DOHH2 (cell line): ENCODE data around the gene ZBTB46.

Experiments used
- H3F3A ChIP-seq: fragments of 200-600 bp; sonication (generic), shearing (Covaris generic); 2 replicates; pipeline ENCODE4 v1.6.0; 2016; ENCODE audit warnings: antibody characterized with exemption, mild to moderate bottlenecking; ENCODE audit not compliant: control insufficient read depth, insufficient read depth
- H3K27ac ChIP-seq: fragments of 200-600 bp; sonication (generic); 2 replicates; pipeline ENCODE4 v1.5.1; 2014; ENCODE audit warnings: low read depth, mild to moderate bottlenecking, low read length, moderate library complexity
- H3K27me3 ChIP-seq: fragments of 200-600 bp; sonication (generic); 2 replicates; pipeline ENCODE4 v1.6.1; 2014; ENCODE audit warnings: mild to moderate bottlenecking, low read length, mixed read lengths; ENCODE audit not compliant: control insufficient read depth
- H3K36me3 ChIP-seq: fragments of 200-600 bp; sonication (generic); 2 replicates; pipeline ENCODE4 v1.6.1; 2014; ENCODE audit warnings: mild to moderate bottlenecking, low read length, moderate library complexity, mixed read lengths; ENCODE audit not compliant: control insufficient read depth
- H3K4me1 ChIP-seq: fragments of 200-600 bp; sonication (generic); 2 replicates; pipeline ENCODE4 v1.6.1; 2014; ENCODE audit warnings: mild to moderate bottlenecking, low read length, mixed read lengths; ENCODE audit not compliant: control insufficient read depth
- H3K4me2 ChIP-seq: fragments of 200-600 bp; sonication (generic); 2 replicates; pipeline ENCODE4 v1.6.0; 2014; ENCODE audit warnings: mild to moderate bottlenecking, low read length, moderate library complexity
- H3K4me3 ChIP-seq: fragments of 200-600 bp; sonication (generic); 2 replicates; pipeline ENCODE4 v1.5.1; 2014; ENCODE audit warnings: mild to moderate bottlenecking, low read length, mixed read lengths
- H3K79me2 ChIP-seq: fragments of 200-600 bp; sonication (generic); 2 replicates; pipeline ENCODE4 v1.6.1; 2014; ENCODE audit warnings: mild to moderate bottlenecking, low read length, mixed read lengths; ENCODE audit not compliant: control insufficient read depth
- H3K9me2 ChIP-seq: fragments of 200-600 bp; sonication (generic); replicated peaks from 2 replicates; pipeline ENCODE4 v1.6.1; 2014; ENCODE audit warnings: mild to moderate bottlenecking, low read length, mixed read lengths; ENCODE audit not compliant: control insufficient read depth
- H3K9me3 ChIP-seq: fragments of 200-600 bp; sonication (generic); 2 replicates; pipeline ENCODE4 v1.6.1; 2014; ENCODE audit warnings: antibody characterized with exemption, low read length, mixed read lengths; ENCODE audit not compliant: control insufficient read depth, insufficient read depth
- H4K20me1 ChIP-seq: fragments of 200-600 bp; sonication (generic); 2 replicates; pipeline ENCODE4 v1.6.0; 2014; ENCODE audit warnings: low read depth, mild to moderate bottlenecking, antibody characterized with exemption, low read length, moderate library complexity; ENCODE audit not compliant: control insufficient read depth, insufficient read depth
- EZH2phosphoT487 ChIP-seq: fragments of 200-600 bp; sonication (generic); IDR thresholded peaks from 2 replicates; pipeline ENCODE4 v1.6.1; 2017; ENCODE audit warnings: borderline replicate concordance, mild to moderate bottlenecking, antibody characterized with exemption, low read length, moderate library complexity, mixed read lengths
- TF ChIP-seq, protein P1 (sequence below): fragments of 200-600 bp; sonication (generic); IDR thresholded peaks from one replicate; pipeline ENCODE4 v1.5.1; 2014; ENCODE audit warnings: antibody characterized with exemption, mild to moderate bottlenecking, low read depth, low read length; ENCODE audit not compliant: poor library complexity, severe bottlenecking

The ZBTB46 gene

GRCh38 chr20:63750807-63751470, 80.1 kb downstream of the ZBTB46 start:
- TF ChIP-seq, protein P1, sequence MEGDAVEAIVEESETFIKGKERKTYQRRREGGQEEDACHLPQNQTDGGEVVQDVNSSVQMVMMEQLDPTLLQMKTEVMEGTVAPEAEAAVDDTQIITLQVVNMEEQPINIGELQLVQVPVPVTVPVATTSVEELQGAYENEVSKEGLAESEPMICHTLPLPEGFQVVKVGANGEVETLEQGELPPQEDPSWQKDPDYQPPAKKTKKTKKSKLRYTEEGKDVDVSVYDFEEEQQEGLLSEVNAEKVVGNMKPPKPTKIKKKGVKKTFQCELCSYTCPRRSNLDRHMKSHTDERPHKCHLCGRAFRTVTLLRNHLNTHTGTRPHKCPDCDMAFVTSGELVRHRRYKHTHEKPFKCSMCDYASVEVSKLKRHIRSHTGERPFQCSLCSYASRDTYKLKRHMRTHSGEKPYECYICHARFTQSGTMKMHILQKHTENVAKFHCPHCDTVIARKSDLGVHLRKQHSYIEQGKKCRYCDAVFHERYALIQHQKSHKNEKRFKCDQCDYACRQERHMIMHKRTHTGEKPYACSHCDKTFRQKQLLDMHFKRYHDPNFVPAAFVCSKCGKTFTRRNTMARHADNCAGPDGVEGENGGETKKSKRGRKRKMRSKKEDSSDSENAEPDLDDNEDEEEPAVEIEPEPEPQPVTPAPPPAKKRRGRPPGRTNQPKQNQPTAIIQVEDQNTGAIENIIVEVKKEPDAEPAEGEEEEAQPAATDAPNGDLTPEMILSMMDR = no peak
- no peak for TF ChIP-seq EZH2phosphoT487
- Histone ChIP-seq H3K4me3 (no peak overlapping the region), H3K4me2 (no peak overlapping the region)

GRCh38 chr20:63749597-63750508, 81.2 kb downstream of the ZBTB46 start:
- Histone ChIP-seq H3K79me2 (no peaks in the 10 kb centered on the region), H3K27me3 (no peaks in the 10 kb centered on the region), H3K36me3 (no peaks in the 10 kb centered on the region), H3K9me2 (no peaks in the 10 kb centered on the region), H3K4me2 (no peak overlapping the region), H4K20me1 (no peaks in the 10 kb centered on the region), H3F3A (no peaks in the 10 kb centered on the region), H3K27ac (no peak overlapping the region), H3K4me3 (no peak overlapping the region), H3K9me3 (no peaks in the 10 kb centered on the region), H3K4me1 (peaks cover 14% of the 10 kb centered on the region)
- TF ChIP-seq, protein P1 = no peak
- TF ChIP-seq EZH2phosphoT487 = no peak

More at GRCh38 chr20:63750807-63751470, 80.1 kb downstream of the ZBTB46 start:
- no peaks in the 10 kb centered on the region for H3F3A ChIP-seq
- H3K9me3 ChIP-seq = no peaks in the 10 kb centered on the region
- no peaks in the 10 kb centered on the region for H4K20me1 ChIP-seq
- H3K36me3 ChIP-seq = no peaks in the 10 kb centered on the region
- H3K4me1 ChIP-seq = peaks cover 14% of the 10 kb centered on the region
- no peak overlapping the region for H3K27ac ChIP-seq
- no peaks in the 10 kb centered on the region for H3K9me2 ChIP-seq
- H3K79me2 ChIP-seq = no peaks in the 10 kb centered on the region
- no peaks in the 10 kb centered on the region for H3K27me3 ChIP-seq

DNA sequence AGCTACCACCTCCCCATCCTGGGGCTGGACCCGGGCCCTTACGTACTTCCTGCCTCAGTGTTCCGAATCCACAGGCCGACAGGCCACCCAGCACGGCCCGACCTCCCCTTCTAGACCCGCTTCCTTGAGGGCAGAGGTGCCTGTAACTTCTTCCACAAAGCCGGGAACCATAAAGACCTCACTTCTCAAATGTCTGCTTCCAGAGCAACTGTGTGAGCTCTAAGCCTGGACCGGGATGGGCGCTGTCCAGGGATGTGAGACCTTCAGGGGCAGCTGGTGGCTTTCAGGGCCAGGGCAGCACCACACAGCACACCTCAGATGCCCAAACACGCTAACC, 82.2 kb downstream of the ZBTB46 start:
- Histone ChIP-seq H3K79me2 (no peaks in the 10 kb centered on the region), H3K9me2 (no peaks in the 10 kb centered on the region), H3K4me2 (no peak overlapping the region), H3K27ac (no peak overlapping the region), H3K9me3 (no peaks in the 10 kb centered on the region), H3F3A (0 out of 2 replicates have a peak, but pooled peaks cover 2% of the 10 kb centered on the region), H3K27me3 (no peaks in the 10 kb centered on the region), H3K4me3 (no peak overlapping the region), H4K20me1 (no peaks in the 10 kb centered on the region), H3K4me1 (peaks cover 14% of the 10 kb centered on the region), H3K36me3 (no peaks in the 10 kb centered on the region)
- TF ChIP-seq EZH2phosphoT487 = no peak
- TF ChIP-seq, protein P1 = no peak
